BJ (cell line): Measurements from ENCODE around the gene CDH12. TPM values are rescaled to one million over a fixed set of nuclear protein-coding genes. Genes with fewer than 3 reads are reported as not detected.

ENCODE experiments used
- CTCF ChIA-PET: fragments of 350-600 bp; formaldehyde crosslinking; extraction: SDS; loops from one replicate; lab custom pipeline; 2021; ENCODE audit warnings: antibody characterized with exemption, inconsistent platforms; lab: Yijun Ruan, JAX
- POLR2A ChIA-PET: fragments of 300-600 bp; sonication (Branson Sonifier 250); formaldehyde crosslinking; extraction: SDS; loops from one replicate; lab custom pipeline; 2021; ENCODE audit warnings: antibody characterized with exemption; lab: Charles Lee
- DNase-seq: peaks from one replicate; pipeline ENCODE4 v3.0.0-alpha.2; 2011; ENCODE audit warnings: low read depth
- H3K27me3 ChIP-seq: 2 replicates; pipeline ENCODE4 v1.6.0; 2011; ENCODE audit warnings: low read length; ENCODE audit not compliant: control insufficient read depth, insufficient read depth
- H3K36me3 ChIP-seq: 2 replicates; pipeline ENCODE4 v1.5.1; 2011; ENCODE audit warnings: low read length; ENCODE audit not compliant: control insufficient read depth, insufficient read depth
- H3K4me3 ChIP-seq: 2 replicates; pipeline ENCODE4 v1.5.1; 2011; ENCODE audit warnings: low read depth, mild to moderate bottlenecking, control low read depth, low read length
- polyA plus RNA-seq: library from polyadenylated mRNA; depleted of rRNA; stranded (reverse); fragments of >200 nt; gene quantifications from 2 replicates; pipeline ENCODE4 v1.2.3, GENCODE V29; 2011
- TF ChIP-seq, protein P1 (sequence below): IDR thresholded peaks from 2 replicates; pipeline ENCODE4 v1.5.1; 2011; ENCODE audit warnings: low read depth, mild to moderate bottlenecking, control low read depth, inconsistent platforms, low read length, moderate library complexity; ENCODE audit not compliant: insufficient read depth

CDH12 gene
- polyA plus RNA-seq, 1 experiment, result not detected

DNA sequence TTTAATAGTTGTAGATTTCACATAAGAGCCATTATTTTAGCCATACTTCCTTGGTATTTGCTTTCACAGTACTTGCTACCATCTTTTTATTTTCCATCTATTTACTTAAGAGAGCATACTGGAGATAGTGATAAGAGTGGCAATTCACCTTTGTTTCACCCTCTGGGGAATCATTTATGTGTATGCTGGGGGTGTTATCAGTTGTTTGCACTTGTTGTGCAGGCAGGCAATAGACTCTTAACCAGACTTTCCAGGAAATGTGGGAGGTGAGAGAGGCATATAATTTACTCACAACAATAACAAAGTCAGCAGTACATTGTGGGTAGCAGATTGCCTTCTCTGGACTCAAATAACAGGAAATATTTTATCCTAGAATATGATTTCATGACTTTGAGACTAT is 1018.3 kb downstream of the CDH12 start:
- ChIA-PET POLR2A (no interaction called here), CTCF (no interaction called here)
- TF ChIP-seq, protein P1, sequence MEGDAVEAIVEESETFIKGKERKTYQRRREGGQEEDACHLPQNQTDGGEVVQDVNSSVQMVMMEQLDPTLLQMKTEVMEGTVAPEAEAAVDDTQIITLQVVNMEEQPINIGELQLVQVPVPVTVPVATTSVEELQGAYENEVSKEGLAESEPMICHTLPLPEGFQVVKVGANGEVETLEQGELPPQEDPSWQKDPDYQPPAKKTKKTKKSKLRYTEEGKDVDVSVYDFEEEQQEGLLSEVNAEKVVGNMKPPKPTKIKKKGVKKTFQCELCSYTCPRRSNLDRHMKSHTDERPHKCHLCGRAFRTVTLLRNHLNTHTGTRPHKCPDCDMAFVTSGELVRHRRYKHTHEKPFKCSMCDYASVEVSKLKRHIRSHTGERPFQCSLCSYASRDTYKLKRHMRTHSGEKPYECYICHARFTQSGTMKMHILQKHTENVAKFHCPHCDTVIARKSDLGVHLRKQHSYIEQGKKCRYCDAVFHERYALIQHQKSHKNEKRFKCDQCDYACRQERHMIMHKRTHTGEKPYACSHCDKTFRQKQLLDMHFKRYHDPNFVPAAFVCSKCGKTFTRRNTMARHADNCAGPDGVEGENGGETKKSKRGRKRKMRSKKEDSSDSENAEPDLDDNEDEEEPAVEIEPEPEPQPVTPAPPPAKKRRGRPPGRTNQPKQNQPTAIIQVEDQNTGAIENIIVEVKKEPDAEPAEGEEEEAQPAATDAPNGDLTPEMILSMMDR, result no peak
- H3K27me3 ChIP-seq, result no peaks in the 10 kb centered on the region
- no peaks in the 10 kb centered on the region for H3K36me3 ChIP-seq
- H3K4me3 ChIP-seq, result no peak overlapping the region
- DNase-seq, result no peak

DNA sequence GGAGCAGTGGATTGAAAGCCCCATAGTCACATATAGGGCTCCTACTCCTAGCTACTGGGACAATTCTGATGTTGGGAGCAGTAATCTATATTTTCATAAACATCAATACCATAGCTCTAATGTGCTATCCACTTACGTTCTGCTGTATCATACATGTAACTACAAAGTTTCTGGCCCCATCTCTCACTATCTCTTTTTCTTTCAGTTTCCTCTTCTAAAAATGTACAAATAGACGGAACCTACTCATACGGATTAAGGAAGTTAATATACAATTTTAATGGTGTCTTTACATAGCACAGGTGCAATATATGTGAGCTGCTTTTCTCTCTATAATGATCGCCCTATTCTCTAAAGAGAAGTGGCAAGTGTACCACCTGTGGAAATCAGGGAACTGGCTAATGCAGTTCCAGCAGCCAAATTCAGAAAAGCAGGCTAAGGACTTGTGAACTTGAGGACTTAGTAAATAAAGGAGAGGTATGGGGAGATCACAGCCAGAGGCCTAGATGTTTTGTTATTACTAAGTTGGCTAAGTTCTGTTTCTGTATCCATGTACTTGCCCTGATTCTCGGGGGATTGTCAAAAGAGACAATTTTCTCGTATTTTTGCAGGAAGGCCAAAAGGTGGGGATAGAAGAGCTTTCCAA is 1021.9 kb downstream of the CDH12 start:
- DNase-seq, result no peak
- H3K4me3 ChIP-seq, result no peak overlapping the region
- TF ChIP-seq, protein P1, result no peak
- H3K36me3 ChIP-seq, result no peaks in the 10 kb centered on the region
- ChIA-PET POLR2A (no interaction called here), CTCF (no interaction called here)
- no peaks in the 10 kb centered on the region for H3K27me3 ChIP-seq

DNA sequence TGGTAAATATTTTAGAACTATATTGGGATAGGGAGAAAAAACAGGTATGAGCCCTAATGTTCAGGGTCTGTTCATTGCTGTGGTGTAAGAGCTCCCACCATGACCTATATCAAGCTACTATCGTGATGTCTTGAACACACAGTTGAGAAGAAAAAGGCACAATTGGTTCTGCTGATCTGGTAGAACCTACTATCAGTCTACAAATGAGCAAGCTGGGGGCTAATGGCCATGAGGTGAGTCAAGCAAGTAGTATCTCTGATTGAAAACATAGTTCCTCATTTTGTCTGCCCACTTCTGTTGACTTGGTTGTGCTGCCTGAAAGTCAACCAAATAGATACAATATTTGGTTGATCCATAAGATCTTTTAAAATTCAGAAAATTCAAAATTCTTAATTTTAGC is 1026.3 kb downstream of the CDH12 start:
- no peak for DNase-seq
- TF ChIP-seq, protein P1, result no peak
- POLR2A ChIA-PET, result no interaction called here
- H3K36me3 ChIP-seq, result no peaks in the 10 kb centered on the region
- CTCF ChIA-PET, result interaction anchor here (0.9 kb wide), 1 partner anchor 10 kb away, joined by 3 read pairs; no protein-coding TSS in a partner anchor
- H3K4me3 ChIP-seq, result no peak overlapping the region
- no peaks in the 10 kb centered on the region for H3K27me3 ChIP-seq

DNA sequence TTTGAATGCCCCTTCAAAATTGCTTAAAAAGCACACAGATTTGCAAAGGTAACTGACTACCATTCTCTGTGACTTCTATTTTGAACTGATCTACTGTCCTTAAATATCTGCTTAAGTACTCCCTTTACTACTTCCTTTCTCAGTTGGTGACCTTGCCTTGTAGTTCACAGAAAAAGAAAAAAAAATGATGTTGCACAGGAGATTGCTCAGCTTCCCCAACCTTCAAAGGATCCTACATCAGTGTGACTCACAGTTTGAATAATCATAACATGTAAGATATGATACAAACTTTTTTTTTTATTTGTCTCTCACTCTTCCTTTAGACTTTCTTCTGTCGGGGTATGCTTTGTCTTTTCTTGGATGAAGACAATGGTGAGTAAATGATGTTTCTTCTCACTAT is 1029.6 kb downstream of the CDH12 start:
- TF ChIP-seq, protein P1, result no peak
- Histone ChIP-seq H3K36me3 (no peaks in the 10 kb centered on the region), H3K27me3 (no peaks in the 10 kb centered on the region), H3K4me3 (no peak overlapping the region)
- ChIA-PET CTCF (no interaction called here), POLR2A (no interaction called here)
- DNase-seq, result no peak

DNA sequence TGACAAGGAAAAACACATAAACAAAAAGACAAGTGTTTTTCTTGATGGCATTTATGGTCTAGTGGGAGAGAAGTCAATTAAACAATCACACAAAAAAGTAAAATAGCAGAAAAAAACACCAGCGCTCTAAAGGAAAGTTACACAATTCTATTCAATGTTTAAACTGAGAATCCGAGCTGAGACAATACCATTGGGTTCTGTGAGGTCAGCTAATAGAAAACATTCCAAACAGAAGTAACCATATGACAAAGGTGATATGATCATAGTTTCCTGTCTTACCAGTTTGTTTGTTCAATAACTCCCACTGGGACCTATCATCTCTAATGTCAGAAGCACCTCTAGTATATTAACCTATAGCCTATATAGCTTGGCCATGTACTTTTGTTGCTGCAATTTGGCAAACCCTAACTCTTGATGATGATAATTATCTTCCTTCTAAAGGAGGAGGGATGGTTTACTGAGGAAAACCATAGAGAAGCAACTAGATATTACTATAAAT is 1030.0 kb downstream of the CDH12 start:
- TF ChIP-seq, protein P1, result no peak
- Histone ChIP-seq H3K36me3 (no peaks in the 10 kb centered on the region), H3K27me3 (no peaks in the 10 kb centered on the region), H3K4me3 (no peak overlapping the region)
- no peak for DNase-seq
- ChIA-PET POLR2A (no interaction called here), CTCF (no interaction called here)
